ENCODE data around the gene MPO.

Gene MPO

DNA sequence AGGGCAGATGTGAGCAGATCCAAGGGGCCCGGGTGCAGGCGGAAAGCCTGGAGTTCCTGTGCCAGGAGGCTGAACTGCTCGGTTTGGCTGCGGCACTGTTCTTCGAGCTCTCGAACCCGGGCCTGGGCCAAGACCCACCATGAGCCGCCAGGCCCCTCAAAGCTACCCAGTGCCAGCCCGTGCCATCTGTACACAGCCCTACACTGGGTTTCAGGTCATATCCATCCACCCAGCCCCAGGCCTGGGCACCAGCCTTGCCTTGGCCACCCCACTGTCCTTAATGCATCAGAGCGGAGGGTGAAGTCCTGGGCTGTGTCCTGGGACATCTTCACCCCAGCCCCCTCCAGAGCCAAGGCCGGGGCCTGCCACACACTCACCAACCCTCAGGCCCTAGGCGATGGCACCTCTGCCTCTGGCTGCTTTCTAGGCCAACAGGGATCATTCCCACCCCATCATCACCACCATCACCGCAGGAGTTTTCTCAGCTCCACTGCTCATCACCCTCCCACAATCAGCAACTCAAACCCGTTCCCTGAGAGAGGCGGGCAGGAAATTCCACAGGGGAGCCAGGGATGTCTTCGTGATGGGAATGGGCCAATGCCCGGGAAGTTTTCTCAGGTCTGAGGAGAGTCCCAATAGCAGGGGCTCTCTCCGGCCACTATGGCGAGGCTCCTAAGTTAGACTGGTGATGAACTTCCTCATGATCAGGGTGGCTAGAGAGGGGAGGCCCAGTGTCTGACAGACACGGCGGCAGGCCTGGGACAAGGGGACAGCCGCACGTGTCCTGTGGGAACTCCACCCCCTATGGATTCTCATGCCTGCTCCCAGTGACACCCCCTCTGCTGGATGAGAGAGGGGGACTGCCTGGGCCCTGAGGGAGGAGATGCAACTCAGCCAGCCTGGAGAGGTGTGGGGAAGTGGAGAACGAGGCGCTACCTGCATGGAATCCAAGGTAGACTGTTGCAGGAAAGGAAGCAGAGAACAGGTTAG is 38.7 kb upstream of the MPO start:
- FAIRE-seq, result no peak

DNA sequence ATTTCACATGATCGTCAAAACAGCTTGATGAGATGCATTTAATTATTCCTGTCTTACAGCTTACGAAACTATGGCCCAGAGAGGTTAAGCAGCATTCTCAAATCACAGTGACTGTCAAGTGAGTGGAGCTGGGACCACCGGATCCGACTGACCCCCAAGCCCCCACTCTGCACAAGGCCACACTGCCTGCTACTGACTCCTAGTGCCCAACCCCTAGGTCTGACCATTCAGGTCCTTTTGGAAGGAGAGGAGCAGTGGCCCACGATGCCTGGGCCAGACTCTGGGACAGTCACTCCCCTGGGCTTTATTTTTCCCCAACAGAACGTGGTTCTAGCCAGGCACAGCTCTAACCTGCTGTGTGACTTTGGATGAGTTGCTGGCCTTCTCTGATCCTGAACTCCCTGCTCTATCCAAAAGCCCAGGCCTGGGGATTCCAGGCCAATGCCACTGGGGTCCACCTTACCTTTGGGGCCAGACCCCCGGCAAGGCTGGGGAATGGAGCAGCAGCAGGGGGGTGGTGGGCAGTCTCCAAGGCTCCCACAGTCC is 38.0 kb upstream of the MPO start:
- no peak for FAIRE-seq

DNA sequence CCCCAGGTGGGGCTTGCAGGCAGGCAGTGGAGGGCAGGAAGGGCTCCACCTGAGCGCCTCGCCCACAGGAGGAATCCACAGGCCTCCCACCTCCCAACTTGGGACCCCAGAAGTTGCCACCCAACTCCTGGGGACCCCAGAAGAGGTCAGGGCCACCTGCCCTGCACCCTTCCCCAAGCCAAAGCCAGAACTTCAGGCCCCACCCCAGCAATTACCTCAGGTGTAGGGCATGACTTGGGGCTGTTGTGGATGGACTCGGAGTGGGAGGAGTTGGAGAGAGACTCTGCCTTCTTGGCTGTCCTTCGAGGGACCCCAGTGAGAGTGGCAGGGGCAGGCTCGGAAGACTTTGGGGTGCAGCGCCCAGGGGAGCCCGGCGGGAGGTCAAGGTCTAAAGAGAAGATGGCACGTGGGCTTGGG is 37.3 kb upstream of the MPO start:
- FAIRE-seq, result no peak

DNA sequence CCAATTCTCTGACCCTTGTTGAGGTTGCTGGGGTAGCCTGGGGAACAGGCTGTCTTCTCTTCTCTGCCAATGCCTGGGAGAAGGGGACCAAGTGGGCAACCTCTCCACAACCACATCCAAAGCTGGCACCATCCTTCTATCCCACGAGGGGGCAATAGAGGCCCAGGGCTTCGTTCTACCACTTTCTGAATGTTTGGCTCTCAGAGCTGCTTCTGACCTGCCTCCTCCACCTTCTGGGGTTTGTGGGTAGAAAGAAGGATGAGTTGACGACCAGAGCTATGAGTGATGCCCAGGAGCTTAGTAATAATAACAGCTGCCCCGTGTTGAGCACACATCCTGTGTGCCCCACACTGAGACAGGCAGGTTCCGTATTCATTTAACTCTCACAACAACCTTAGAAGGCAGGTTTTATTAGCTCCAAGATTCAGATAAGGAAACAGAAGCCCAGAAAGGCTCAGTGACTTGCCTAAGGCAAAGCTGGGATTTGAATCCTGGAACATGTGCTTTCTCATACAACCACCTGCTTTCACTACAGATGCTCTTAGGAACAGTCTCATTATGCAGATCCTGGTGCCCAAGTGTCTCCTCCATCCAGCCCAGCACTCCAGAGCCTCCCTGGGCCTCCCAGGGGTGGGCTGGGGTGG is 36.8 kb upstream of the MPO start:
- FAIRE-seq, result no peak

DNA sequence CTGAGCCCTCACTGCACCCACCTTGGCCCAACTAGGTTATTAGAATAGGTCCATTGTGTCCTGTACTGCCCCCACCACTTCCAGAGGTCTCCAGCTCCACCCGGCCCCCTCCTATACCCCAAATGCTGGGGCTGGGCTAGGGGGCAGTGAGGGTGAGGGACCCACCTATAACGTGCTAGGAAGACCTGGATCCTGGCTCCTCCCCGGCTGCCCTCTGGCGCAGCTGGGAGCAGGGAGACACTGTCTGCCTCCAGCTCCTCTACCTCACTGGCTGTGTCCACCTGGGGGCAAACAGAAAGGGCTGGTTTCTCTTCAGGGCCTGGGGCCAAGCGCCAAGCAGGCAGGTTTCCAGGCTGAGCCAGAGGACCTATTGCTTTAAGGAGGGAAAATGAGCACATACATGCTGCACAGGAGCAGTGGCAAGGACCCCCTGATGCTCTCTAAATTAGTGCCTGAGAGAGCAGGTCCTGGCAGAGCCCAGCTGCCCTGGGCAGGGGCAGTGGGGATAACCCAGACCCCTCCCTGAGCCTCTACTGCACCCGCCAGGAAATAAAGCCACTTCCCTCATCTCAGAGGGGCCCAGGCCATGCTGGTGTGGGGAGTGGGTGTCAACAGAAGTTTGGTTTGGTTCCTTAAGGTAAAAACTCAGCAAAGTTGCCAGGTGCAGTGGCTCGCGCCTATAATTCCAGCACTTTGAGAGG is 35.7 kb upstream of the MPO start:
- FAIRE-seq, result no peak

DNA sequence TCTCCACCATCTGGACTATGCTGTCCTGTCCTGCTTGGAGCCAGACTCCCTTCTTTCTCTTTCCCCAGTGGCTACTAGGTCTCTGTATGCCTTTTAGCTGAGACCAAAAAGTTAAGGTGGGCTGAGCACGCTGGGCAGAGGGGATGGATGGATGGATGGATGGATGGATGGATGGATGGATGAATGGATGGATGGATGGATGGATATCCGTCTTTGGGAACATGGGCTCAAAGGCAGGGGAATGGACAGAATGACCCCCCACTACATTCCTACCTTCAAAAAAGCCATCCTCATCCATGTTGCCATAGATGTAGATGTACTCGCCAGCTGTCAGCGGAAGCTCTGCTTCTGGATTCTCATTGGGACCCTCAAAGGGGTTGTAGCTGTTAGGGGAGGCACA is 35.0 kb upstream of the MPO start:
- FAIRE-seq, result no peak

DNA sequence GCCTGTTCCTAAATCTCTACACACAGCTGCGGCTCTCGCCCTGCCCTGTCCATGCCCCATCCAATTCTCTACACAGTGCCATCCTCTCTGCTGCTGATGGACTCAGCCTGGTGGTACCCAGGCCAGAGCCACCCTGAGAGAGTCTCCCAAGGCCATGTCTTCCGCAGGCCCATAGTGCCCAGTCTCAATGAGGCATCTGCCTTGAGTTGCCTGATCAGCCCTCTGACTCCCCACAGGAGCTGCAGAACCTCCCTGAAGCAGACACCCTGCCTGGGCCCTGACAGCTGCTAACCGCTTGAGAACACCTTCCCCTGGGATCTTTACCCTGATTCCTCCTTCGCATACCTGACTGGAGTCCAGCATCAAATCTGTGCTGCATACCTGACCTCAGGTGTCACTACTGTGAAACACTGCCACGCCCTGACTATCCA is 34.6 kb upstream of the MPO start:
- FAIRE-seq, result no peak

DNA sequence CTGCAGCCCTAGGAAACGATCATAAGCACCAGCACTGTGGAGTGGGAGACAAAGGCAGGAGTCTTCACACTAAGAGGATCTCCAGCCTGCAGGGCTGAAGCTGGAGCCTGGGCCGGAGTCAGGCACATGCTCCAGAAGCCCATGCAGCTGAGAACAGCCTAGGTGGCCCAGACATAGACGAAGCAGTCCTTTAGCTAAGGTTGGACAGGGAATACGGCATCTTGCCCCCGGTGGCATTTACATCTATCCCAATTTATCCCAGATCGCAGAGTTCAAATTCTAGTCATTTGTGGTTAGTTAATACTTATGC is 33.9 kb upstream of the MPO start:
- no peak for FAIRE-seq

DNA sequence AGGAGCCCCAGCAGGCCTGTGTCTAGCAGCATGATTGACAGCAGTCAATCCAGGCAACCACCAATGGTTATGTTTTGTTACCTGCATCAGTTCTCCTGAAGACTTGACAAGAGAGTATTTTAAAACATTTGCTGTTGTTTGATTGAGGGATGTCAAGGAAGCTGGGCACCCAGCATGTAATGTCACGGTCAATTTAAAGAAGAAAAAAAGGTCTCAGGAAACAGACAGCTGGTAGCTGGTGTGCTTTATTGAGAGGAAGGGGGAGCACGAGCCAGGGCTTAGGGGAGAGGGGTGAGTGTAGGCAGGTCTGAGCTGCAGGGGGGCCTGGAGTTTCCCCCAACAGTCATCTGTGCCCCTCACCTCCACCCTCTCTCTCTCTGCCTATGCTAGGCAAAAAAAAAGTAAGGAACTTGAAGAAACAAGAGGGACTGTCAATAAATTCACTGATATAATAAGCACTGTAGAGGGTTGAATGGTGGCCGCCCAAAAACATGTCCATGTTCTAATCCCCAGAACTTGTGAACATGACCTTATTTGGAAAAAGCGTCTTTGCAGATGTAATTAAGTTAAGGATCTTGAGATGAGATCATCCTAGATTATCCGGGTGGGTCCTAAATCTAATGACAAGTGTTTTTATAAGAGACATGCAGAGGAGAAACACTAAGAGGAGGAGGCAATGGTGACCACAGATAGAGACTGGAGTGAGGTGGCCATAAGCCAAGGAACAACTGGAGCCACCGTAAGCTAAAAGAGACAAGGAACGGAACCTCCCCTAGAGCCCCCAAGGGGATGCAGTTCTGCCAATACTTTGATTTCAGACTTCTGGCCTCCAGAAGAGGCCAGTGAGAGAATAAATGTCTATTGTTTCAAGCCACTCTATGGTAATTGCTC is 33.3 kb upstream of the MPO start:
- FAIRE-seq, result no peak

DNA sequence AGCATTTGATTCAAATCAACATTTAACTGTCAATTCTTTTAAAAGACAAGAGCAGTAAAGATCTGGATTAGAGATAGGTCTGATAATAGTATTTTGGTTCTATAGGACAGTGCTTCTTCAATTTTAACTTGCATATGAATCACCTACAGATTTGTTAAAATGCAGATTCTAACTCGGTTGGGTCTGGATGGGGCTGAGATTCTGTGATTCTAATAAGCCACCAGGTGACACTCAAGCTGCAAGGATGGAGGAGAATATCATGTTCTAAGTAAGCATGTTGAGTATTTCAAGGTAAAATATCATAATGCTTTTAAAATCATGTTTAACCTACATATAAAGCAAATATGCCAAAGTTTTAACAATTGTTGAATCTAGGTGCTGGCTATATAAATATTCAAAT is 32.1 kb upstream of the MPO start:
- no peak for FAIRE-seq

DNA sequence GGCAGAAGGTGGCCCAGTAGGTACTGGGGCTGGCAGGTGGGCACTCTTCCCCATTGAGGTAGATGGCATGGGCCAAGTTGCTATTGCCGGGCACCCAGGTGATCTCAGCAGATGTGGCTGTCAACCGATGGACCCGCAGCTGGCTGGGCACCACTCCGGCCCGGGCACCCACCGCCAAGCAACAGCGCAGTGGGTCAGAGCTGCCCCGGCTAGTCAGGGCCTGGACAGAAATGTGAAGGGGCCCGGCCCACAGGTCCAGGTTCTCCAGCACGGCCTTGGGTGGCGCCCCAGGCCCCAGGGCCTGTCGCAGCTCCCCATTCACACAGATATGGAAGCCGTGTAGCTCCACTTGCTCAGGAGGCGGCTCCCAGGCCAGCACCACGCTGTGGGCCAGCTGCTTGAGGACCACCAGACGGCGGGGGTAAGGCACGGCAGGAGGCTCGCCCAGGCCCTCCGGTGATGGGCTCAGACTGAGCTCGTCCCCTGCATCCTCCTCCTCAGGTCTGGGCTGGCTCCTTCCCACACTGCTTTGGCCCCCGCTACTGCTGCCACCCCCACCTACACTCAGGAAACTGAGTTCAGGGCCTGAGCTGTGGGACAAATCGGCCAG is 31.4 kb upstream of the MPO start:
- no peak for FAIRE-seq

DNA sequence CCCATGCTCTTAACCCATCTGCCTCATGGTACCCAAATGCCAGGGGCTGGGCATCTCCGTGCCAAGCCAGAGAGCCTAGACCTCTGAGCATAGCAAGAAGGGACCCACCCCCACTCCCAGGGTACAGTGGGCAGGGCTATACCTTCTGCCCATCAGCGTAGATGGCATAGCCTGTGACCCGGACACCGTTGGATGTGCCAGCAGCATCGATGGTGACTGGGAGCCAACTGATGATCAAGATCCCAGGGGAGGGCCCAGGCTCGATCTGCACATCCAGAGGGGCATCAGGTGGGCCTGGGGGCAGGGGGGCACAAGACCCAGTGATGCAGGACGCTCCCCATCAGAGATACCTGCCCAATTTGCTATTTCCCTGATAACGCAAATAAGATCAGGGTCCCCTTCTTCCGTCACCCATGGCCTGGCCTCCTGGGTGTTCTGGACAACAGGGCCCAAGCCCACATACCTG is 30.7 kb upstream of the MPO start:
- no peak for FAIRE-seq

DNA sequence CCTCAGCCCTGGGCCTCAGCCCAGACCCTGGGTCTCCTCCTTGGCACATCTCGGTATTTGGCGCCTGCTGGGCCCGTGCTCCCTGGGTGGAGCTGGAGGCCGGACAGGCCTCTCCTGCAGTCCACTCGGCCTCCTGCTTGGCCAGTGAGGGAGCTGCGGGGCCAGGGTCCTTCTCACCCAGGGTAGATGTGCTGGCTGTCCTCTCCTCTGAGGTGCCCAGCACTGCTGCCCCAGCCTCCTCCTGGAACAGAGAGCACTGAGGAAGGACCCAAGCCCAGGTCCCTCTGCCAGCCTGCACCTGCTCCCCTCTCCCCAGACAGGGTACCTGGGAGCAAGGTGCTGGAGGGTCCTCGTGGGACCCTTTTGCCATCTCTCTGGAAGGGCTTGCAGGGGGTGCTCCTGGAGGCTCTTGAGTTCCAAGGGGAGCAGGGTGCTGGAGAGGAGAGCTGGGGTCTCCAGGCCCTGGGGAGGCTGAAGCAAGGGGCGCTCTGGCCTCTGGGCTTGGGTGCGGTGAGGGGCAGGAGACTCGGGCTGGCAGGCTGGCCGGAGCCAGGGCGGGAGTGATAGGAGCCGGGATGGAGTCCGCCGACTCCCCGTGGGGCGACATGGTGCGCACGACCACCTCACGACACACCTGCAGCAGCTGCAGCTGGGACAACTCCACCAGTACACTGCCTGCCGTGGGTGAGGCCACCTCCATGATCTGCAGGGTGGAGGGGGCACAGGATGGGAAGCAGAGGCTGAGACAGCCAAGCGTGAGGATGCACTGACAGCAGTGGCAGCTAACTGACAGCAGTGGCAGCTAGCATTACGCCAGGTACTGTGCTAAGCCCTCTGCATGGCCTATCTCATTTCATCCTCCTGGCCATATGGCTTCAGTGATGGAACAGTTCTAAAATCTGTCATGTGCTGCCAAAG is 30.0 kb upstream of the MPO start:
- no peak for FAIRE-seq

DNA sequence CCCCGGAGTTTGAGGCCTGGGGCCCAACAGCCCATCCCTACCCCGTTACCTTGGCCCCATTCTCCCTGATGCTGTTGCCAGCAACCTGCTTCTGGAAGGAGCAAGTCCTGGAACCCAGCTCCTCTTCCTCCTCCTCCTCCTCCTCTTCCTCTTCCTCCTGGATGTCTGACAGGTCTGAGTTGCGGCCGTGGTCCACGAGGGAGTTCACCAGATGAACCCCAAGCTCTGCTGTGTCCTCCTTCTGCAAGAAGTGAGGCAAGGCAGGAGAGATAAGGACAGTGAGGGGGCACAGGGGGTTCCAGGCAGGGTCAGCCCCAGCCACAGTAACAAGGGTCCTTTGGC is 29.2 kb upstream of the MPO start:
- FAIRE-seq, result no peak

DNA sequence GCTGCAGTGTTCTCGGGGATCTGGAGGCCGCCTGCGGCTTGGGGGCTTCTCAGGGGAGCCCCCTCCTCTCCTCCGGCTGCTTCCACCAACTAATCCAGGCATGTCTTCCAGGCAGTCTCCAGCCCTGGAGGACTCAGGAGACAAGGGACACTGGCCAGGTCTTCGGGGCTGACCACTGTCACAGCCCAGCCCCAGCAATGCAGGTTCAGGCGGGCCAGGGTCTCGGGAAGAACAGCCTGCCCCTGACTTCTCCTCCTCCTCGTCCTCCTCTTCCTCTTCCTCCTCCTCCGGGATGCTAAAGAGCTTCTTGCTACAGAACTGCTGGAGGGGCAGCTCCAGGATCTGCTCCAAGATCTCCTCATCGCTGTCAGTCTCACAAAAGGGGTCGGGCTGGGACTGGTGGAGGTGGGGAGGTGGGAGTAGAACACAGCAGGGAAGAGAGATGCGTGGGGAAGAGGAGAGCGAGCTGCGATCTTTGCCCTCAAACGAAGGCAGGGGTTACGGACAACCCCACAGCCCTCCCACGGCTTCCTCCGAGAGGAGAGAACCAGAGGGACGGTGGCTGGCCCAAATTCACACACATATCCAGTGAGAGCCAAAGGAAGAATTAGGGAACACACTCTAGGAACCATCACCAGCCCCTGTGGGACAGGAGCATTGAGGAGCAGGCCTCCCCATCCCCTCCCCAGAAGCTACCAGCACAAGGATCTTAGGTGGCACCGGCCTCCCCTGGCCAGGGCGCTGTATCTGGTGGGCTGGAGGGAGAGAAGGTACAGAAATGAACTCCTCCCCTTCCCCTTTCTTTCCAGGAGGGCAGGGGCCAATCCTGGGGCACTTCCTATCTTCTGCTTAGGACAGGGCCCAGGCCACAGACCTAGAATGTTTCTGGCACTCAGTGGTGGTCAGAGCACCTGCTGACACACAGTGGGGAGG is 28.5 kb upstream of the MPO start:
- no peak for FAIRE-seq

DNA sequence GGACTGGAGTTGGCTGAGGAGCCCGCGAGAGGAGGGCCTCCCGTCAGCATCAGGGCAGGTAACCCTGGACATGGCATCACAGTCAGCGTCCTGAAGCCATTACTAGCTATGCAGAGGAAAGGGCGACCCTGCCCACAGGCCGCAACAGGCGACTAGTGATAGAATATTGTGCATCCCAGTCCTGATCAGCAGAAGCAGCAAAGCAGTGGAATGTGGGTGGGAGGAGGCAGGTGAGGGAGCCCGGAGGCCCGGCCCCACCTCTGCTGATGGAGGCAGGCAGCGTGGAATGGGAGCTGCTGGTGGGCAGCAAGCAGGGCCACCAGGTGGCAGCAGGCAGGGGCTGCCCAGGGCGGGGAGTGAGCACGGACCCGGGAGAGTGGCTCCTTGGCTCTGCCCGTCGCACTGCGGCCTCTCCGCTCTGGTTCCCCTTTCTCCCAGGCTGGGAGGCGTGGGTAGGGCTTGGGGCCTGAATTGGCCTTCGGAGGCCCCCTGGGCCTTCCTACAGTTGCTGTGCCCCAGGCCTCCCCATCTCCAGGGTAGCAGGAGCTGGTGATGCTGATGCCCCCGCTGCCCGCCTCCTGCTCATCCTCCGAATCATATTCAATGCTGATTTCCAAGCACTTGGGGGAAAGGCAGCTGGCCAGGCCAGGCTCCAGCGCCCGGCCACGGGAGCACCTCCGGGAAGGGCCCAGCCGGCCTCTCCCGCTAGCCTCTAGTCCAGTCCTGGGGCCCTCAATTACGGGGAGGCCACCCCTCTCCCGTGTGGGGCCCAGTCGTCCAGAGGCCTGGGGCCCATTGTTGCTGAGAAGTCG is 27.6 kb upstream of the MPO start:
- FAIRE-seq, result no peak

DNA sequence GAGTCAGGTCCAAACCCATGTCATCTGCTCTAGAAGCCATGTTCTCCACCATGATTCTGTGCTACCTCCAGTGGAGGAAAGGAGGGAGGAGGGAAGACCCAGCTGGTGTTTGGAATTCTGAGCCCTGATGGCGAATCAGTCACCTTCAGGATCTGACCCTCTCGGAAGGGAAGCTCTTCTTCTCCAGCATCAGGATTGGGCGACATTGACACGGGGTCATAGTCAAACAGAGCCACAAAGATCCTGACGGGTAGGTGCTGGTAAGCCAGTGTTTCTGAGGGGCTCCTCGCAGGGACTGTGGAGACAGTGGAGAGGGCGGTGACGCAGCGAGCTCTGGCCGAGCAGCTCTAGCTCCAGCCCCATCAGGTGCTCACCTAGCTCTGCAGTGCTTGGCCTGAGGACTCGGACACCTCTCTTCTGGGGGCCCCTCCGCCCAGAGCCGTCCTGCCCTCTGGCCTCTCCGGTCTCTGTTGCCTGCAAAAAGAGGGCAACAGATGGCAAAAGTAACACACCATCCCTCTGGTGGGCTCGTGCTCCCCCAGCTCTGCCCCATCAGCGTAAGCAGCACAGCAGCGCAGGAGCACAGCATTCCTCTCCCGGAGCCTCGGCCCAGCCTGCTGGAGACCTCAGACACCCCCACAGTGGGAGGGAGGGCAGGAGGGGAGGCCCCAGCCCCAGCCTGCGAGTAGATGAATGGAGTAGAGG is 26.9 kb upstream of the MPO start:
- no peak for FAIRE-seq

Measured in islet of Langerhans (tissue), 1 donor.